HK-2 (cell line): Measurements from ENCODE around the gene NPC1.
"Not testable (repeated sequence)": the region's sequence is repeated elsewhere in the genome, so short reads cannot be mapped to it uniquely, and the experiment has no call there.

Experiments
- DNase-seq: peaks from one replicate; pipeline ENCODE4 v3.0.0-alpha.2; 2018; ENCODE audit not compliant: unreplicated experiment

Gene NPC1

DNA sequence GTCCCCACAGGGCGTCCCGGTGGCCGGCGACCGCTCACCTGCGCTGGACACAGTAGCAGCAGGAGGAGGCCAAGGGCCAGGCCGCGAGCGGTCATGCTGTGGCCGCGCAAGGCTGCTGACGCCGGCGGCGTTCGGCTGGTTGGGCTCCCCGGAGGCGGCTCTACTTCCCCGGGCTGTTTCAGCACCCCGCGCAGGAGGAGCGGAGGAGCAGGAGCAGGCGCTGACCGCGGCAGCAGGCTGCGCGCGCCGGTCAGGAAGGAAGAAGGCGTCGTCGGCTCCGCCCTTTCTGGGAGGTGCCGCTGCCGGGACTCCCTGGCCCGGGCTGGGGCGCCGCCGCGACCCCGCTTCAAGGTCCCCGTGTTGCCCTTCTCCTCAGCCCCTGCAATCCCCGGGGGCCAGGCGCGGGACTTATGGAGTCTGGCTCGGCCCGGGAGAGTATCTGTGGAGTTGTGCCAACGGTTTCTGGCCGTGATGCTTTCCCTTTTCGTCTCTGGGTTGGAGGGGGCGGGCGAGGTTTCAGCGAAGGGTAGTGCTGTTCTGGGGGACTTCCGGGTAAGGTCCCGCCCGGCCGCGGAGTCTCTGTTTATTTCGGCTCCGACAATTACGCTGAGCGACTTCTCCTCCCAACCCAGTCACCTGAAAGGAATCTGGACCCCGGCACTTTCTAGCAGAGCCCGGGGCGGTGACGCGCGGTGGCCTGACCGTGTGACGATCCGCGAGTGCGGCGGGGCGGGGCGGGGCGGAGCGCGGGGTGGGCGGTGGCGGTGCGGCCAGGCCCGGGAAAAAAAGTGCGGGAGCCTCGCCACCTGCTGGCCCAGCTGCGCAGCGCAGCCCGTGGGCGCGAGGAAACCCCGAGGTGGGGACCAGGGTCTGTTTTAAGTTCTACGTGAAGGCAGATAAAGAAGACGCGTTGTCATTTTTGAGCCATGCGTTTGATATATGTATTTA lies at the start of gene NPC1:
Gene NPC1 (minus strand): TSS at position 258 of the 948 bp plus-strand sequence. CDS start 163 bp downstream, at position 95.
- peak; percentile 95 for DNase-seq

DNA sequence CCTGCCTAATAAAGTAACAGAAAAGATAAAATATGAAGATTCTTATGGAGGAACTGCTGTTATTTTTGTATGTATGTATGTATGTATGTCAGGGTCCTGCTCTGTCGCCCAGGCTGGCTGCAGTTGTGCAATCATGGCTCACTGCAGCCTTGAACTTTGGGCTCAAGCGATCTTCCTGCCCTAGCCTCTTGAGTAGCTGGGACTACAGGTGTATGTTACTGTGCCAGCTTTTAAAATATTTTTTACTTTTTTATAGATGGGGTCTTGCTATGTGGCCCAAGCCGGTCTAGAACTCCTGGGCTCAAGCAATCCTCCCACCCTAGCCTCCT lies 49.7 kb upstream of the NPC1 start:
- no peak for DNase-seq

DNA sequence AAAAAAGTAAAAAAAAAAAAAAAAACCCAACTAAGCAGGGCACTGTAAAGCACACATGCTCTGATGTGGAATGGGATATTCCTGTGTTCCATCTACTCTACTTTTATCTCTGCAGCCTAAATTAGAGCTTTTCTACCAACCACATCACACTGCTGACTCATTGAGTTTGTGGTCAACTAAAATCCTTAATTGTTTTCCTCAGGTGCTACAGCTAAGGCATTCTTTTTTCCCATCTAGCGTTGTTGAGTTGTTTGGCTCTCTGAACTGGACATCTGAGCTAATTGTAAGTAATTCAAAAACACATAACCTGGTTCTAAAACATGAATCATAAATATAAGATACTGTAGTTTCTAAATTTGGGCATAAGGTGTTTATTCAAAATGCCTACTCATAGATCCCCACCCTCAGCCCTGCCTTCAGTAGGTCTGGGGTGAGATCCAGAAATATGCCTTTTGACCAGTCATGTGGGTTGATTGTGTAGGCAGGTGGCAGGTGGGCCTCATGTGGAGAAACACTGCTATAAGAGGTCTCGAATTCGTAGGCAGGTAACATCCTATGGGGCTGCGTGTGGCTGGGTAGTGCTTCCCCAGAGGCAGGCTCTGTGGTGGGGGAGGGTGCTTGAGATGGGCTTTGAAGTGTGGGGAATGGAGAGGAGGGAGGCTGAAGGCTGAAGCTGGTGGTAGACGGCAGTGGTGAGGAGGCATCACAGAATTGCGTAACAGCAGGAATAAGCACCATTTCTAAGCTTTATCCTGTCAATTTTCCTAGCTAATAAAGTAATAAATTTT lies 49.2 kb upstream of the NPC1 start:
- DNase-seq, result no peak

DNA sequence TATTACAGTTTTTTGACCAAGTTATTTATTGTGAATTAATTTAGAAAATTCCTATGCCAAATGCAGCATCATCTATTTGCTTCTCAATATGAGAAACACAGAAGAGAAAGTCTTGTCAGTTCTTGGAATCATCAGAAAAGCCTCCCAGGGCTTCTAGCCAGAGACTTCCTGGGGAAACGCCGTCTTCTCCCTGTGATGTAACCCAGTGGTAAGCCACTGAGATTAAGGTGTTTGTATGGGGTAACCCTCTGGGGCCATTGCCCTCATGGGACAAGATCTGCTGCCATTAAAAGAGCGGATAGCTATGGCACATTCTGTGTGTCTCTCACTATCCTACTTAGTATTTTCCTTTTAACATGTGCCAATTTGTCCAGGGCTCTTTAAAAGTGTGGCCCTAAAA lies 48.4 kb upstream of the NPC1 start:
- DNase-seq, result no peak

DNA sequence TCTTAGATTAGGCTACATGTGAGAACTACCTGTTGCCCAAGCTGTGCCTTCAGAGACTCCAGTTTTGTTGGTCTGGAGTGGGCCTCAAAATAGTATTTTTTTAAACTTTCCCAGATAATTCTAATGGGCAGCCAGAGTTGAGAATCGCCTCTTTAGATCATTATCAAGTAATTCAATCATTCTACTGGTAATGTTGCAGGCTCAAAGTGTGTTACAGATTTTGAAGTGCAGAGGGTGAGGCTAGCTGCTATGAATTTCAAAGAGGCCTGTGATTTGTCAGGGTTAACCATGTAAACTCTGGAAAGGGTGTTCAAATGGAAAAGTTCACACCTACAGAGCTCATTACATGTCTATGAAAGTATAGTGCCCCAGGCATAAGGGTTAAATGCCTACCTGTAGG lies 46.3 kb upstream of the NPC1 start:
- DNase-seq, result no peak

DNA sequence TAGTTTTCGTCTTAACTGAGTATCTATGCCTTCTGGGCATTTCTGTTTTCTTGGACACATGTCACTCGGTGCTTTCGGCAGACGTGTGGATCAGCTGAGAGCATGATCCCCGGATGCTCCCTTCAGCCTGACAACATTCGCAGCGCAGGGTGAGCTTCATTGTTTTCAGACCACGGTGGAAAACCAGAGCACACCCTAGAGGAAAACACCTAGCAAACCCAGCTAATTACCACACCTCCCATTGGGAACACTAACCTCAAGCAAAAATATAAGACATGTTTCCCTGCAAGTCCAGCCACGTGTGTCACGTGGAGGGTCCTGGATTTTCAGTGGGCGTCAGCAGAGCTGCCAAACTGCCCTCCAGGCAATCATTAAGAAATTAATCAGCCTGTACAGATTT lies 45.4 kb upstream of the NPC1 start:
- DNase-seq, result no peak

DNA sequence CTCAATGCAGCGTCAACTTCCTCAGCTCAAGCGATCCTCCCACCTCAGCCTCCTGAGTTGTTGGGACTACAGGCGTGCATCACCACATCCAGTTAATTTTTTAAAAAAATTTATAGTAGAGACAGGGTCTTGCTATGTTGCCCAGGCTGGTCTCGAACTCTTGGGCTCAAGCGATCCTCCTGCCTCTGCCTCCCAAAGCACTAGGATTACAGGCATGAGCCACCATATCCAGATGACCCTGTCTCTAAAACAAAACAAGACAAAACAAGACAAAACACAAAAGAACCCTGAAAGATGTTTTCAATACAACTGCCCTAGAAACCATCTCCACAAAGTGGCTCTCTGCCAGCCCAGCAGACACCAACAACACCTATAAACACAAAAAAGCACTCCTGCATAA lies 45.0 kb upstream of the NPC1 start:
- no peak for DNase-seq

DNA sequence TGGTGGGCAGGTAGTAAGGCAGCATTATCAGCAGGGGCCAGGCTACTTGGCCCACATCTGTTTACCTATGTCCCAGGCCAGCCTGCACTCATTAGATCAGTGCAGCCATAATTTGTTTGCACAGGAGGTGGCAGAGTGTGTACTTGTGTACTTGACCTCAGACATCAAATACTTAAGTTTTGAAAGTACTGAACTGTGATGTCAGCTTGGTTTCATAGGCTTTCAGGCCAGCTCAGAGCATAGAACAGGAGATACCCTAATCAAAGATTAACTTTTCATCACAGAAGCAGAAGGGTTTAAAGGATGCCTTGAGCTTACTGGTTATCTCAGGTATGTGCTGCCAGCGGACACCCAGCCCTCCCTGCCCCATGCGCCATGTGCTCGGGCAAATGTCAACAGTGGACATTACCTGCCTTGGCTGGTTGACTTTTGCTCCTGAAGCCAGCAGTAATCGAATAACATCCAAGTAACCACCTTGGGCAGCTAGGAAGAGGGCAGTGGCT lies 43.2 kb upstream of the NPC1 start:
- peak; percentile 39 for DNase-seq

DNA sequence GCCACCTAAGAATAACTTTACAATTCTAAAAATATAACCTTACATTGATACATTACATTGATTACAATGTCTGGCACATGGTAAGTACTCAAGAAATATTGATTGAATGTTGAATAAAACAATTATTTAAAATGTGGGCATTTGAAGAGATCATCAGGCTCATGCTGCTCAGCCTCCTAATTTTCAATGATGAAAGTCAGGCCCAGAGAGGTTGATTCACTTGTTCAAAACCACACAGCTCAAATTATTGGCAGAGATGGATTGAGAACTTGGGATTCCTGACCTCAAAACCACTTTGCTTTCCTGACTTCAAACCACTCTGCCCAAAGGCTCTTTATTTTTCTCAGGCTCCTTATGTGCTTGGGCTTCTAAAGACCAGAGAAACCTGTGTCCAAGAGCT lies 41.7 kb upstream of the NPC1 start:
- DNase-seq, result no peak

DNA sequence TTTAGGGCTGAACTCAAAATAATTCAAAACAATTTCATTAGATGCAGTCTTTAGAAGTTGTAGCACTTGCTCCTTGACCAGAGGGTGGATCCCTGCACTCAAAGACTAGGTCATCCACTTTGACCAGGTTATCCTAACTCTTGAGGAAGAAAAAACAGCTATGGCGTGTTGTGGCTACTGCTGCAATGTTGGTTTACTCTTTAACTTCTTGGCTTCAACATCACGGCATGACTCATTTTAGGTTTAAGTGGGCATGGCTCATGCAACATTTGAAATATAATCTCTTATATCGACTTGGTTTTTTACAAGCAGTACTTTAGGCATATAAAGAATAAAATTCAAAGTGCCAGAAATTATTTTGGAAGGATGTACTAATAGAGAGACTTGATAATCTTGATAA lies 41.0 kb upstream of the NPC1 start:
- DNase-seq, result peak; percentile 27

DNA sequence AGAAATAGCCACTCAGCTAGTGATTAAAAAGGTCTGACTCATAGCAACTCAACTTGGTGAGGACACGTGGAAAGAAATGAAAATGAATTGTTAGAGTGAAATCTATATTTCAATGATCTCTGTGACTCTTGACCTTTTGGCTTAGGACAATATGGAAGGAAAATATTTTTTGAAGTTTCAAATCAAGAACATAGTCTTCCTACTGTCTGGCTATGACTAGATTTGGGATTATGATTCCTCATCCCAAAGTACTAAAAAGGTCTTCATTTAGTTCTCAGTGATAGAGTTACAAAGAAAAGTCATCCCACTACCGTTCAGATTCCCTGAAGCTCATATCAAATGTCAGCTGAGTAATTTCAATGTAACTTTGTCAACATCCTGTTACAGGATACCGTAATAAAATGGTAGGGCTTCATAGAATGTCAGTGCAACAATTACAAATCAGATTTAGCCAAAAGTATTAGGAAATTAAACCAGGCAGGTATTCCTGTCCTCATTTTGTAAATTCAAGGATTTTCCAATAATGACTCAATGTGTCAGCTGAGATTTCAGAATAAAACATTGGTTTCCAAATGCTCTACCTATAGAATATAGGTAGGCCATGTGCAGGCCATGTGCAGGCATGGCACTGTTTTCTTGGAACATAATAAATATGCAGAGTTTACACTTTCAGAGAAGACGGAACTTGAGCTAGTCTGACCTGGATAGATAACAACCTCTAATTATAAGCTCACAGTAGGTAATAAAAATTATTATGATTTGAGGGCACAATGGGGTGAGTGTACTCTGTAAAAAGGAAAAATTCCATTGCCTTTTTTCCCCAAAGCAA lies 40.4 kb upstream of the NPC1 start:
- DNase-seq, result no peak

DNA sequence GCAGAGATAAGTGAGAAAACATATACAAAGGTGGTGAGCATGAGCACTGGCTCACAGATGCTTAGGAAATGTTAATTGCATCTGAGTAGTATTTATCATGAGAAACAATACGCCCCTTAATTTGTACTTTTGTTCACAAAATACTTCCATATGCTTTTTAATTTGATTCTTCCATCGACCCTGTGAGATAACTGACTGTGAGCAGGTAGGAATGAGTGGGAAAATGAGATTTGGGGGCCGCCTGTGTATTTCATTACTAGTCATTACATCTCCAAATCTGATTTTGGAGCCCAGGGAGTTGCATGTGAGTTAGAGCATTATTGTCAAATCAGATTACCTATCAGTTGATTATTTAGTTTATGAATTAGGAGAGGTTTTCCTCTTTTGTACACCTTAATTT lies 36.7 kb upstream of the NPC1 start:
- DNase-seq, result no peak

DNA sequence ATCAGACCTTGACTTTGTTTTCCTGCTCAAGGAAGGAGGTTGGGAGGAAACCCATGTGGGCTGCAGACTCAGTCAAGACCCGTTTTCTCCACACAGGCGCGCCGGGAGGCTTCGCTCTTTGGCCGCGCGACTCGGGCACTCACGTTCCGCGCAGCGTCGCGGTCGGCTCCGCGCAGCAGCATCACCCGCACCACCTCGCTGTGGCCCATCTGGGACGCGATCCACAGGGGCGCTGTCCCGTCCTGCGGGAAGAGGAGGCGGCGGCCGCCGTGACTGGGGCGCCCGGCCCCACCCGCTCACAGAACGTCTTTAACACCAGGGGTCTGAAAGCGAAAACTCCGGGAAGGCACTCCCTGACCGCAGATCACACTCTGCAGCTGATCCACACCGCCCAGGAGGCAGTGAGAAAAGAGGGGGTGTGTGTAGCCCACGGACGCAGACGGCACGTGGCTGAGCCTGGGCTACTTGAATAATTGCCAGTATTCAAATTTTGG lies 33.1 kb upstream of the NPC1 start:
- no peak for DNase-seq

DNA sequence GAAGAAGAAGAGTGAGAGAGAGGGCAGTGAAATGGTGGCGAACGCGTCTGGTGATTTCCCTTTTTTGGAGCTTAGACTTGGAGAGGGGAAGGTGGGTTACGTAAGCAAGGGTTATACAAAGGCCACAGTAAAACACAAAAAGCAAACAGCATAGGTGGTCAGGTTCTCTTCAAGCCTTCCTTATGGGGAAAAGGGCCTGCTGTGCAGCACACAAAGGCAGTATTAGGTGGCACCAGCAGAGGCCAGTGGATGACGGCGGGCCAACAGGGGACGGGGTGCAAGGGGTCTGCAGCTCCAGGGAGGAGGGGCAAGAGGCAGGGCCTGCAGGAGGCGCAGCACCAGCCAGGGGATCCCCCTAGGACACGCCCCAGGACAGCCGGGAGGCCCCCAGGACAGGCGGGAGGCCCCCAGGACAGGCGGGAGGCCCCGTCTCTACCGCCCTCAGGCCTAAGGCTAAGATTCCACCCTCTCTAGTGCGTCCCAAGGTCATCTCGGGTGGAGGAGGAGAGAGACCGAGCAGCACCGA lies 32.6 kb upstream of the NPC1 start:
- DNase-seq, result no peak

DNA sequence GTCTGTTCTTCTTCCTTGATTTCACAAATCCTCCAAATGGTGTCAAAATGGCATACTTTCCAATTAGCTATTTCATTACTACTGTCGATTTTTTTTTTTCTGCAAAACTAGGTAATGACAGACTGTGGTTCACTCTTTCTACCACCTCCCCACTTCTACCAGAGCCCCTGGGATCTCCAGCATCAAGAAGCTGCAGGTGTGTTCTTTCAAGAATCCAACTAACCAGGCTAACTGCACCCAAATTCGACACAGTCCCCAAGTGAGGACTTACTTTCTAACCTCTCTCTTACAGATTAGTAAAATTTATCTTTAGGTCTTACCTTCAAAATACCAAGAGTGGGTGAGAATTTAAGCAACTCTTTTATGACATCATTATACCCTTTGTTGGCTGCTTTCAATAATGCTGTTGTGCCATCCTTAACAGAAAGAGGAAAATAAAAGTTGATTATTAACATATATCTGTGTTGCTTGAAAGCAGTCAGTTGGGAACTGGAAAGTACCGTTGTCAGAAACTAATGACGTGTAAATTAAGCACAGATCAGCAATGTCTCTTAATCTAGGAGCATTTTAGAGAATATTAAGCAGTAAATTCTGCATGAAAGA lies 31.2 kb upstream of the NPC1 start:
- DNase-seq, result no peak

DNA sequence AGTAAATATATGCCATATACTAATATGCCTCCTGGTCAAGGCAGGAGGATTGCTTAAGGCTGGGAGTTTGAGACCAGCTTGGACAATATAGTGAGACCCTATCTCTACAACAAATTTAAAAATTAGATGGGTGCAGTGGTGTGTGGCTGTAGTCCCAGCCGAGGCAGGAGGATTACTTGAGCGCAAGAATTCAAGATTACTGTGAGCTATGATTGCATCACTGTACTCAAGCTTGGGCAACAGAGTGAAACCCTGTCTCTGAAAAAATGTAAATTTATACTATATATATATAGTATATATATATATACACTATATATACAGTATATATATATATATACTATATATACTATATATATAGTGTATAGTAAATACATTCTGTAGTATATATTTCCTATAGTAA lies 30.0 kb upstream of the NPC1 start:
- DNase-seq, result no peak

DNA sequence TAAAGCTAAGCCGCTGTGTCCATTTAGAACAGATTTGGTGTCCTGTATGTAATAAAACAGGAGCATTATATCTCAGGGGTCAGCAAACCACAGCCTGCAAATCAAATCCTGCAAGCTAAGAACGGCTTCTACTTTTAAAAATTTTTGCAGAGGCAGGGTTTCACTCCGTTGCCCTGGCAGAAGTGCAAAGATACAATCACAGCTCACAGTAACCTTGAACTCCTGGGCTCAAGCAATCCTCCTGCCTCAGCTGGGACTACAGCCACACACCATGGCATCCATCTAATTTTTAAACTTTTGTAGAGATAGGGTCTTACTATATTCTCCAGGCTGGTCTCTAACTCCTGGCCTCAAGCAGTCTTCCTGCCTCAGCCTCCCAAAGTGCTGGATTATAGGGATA lies 28.6 kb upstream of the NPC1 start:
- no peak for DNase-seq

DNA sequence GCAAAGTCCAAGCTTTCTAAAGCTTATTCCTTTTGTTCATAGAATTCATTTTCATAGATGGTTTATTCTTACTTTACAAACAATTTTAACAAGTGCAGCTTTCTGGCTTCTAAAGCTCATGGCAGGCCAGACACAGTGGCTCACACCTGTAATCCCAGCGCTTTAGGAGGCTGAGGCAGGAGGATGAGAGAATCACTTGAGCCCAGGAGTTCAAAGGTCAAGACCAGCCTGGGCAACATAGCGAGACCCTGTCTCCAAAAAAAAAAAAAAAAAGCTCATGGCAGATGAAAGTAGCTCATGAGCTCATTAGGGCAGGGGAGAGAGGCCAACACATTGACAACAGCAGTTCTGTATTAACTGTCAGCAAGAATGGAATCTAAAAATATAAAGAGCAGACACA lies 28.1 kb upstream of the NPC1 start:
- DNase-seq, result no peak

DNA sequence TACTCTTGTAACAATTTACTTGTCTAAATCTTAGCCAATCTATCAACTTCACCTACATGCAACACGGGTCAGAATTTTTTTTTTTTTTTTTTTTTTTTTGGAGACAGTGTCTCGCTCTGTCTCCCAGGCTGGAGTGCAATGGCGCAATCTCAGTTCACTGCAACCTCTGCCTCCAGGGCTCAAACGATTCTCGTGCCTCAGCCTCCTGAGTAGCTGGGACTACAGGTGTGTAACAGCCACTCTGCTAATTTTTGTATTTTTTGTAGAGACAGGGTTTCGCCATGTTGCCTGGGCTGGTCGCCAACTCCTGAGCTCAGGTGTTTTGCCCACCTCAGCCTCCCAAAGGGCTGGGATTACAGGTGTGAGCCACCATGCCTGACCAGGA lies 26.8 kb upstream of the NPC1 start:
- not testable (repeated sequence) for DNase-seq

DNA sequence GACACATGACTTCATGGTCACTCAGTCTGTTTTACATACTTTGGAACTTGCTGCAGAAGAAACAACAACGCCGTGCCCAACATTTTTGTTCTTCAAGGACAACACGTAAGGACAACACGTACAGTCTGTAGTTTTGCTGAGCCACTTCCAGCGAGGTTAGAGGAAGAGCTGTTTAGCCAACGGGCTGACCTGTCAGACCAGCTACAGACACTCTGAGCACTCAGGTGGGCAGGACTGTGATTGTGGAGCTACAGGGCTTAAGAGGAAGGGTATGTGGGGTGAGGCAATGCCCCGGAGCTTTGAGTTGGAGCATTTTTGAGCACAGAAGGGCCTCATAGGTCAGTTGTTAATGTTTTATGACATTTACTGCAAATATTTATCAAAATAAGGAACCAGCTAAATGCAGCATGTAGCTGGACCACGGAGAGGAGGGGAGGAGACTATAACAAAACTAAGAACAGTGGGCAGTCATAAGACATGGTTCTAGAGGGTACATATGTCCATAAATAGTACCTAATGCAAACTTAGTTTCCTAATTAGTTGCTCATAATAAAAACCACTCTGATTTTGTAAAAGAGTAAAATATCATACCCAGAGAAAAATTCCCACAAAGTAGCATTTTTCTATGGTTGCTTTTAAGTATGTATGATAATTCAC lies 26.3 kb upstream of the NPC1 start:
- no peak for DNase-seq
